Fibroblast of lung (primary cell): Measurements from ENCODE around the gene MICU1.

Experiments
- CTCF ChIP-seq, 2 donors: IDR thresholded peaks in 1 of 2; conservative IDR thresholded peaks in 1 of 2; 1 replicate in 1 of 2; 2 replicates in 1 of 2; pipeline ENCODE4 v1.5.1; 2011 to 2012; ENCODE audit warnings: low read length in 2 of 2, control low read depth in 1 of 2, inconsistent platforms in 1 of 2, low read depth in 1 of 2, mild to moderate bottlenecking in 1 of 2
- EZH2 ChIP-seq: IDR thresholded peaks from 2 replicates; pipeline ENCODE4 v1.5.1; 2012; ENCODE audit warnings: low read length, control low read depth, mild to moderate bottlenecking; ENCODE audit errors: missing control alignments

GRCh38 chr10:72649291-72649690 is 23.4 kb upstream of the MICU1 start:
- TF ChIP-seq CTCF (conservative IDR thresholded peaks at IDR 0.05 in 1 of 2, IDR thresholded peaks at IDR 0.05 in 1 of 2; ENCODE audit: low read depth in 1 of 2, low read length in 2 of 2) = no peak
- no peak for TF ChIP-seq EZH2
